Right atrium auricular region (tissue), 2 donors: ENCODE data around the gene ANKH. TPM values are rescaled to one million over a fixed set of nuclear protein-coding genes. Genes with fewer than 3 reads are reported as not detected.

ENCODE experiments used
- DNase-seq: peaks from one replicate; pipeline ENCODE4 v3.0.0-alpha.2; 2019; ENCODE audit warnings: low spot score
- H3K27ac ChIP-seq, 2 donors: fragments of 200-600 bp; sonication (generic); 1 replicate in 1 of 2; 2 replicates in 1 of 2; pipeline ENCODE4 v1.5.1; 2016 to 2019
- H3K27me3 ChIP-seq, 2 donors: fragments of 200-600 bp; sonication (generic); one replicate each; pipeline versions ENCODE4 v1.5.1 to v1.6.0; 2017 to 2019
- H3K36me3 ChIP-seq: fragments of 200-600 bp; sonication (generic); one replicate; pipeline ENCODE4 v1.5.1; 2016
- H3K4me1 ChIP-seq, 2 donors: fragments of 200-600 bp; sonication (generic); one replicate each; pipeline versions ENCODE4 v1.5.1 to v1.6.0; 2017 to 2019
- H3K4me3 ChIP-seq, 2 donors: fragments of 200-600 bp; sonication (generic); 1 replicate in 1 of 2; 2 replicates in 1 of 2; pipeline ENCODE4 v1.5.1; 2017 to 2019; ENCODE audit warnings: mild to moderate bottlenecking in 1 of 2, moderate library complexity in 1 of 2
- H3K9me3 ChIP-seq, 2 donors: fragments of 200-600 bp; sonication (generic); one replicate each; pipeline ENCODE4 v1.5.1; 2019
- CTCF ChIP-seq, 2 donors: fragments of 200-600 bp; sonication (generic); IDR thresholded peaks; one replicate each; pipeline ENCODE4 v1.5.1; 2019; ENCODE audit warnings: antibody characterized with exemption in 2 of 2
- total RNA-seq, 2 donors: library from RNA; depleted of rRNA; stranded (reverse); fragments of >200 nt; gene quantifications; one replicate each; pipeline ENCODE4 v1.1.0, GENCODE V29; 2016

Gene ANKH
- total RNA-seq, 2 donors from 2014 or later: 52.3 to 80.4 TPM

- Histone ChIP-seq H3K27me3 (no peaks in the 10 kb centered on the region), H3K4me3 (no peak overlapping the region), H3K27ac (no peak overlapping the region), H3K4me1 (peaks cover 0 to 29% of the 10 kb centered on the region in 2 donors), H3K9me3 (no peaks in the 10 kb centered on the region), H3K36me3 (peaks cover 8% of the 10 kb centered on the region)
- DNase-seq: no peak
- no peak for TF ChIP-seq CTCF (IDR thresholded peaks at IDR 0.05)
Observed at GRCh38 chr5:14732991-14733390, 138.6 kb downstream of the ANKH start.

- H3K27ac ChIP-seq: no peak overlapping the region
- no peaks in the 10 kb centered on the region for H3K9me3 ChIP-seq
- H3K36me3 ChIP-seq: peaks cover 8% of the 10 kb centered on the region
- H3K4me3 ChIP-seq: no peak overlapping the region
- no peak for DNase-seq
- H3K4me1 ChIP-seq: peaks cover 0 to 24% of the 10 kb centered on the region in 2 donors
- no peaks in the 10 kb centered on the region for H3K27me3 ChIP-seq
- TF ChIP-seq CTCF (IDR thresholded peaks at IDR 0.05): no peak
Observed at GRCh38 chr5:14730881-14731280, 140.7 kb downstream of the ANKH start.

GRCh38 chr5:14730466-14730865 is 141.1 kb downstream of the ANKH start:
- no peak for TF ChIP-seq CTCF (IDR thresholded peaks at IDR 0.05)
- H3K9me3 ChIP-seq: no peaks in the 10 kb centered on the region
- no peak overlapping the region for H3K27ac ChIP-seq
- H3K27me3 ChIP-seq: no peaks in the 10 kb centered on the region
- H3K36me3 ChIP-seq: peaks cover 8% of the 10 kb centered on the region
- H3K4me3 ChIP-seq: no peak overlapping the region
- DNase-seq: no peak
- peaks cover 0 to 20% of the 10 kb centered on the region in 2 donors for H3K4me1 ChIP-seq

- H3K27me3 ChIP-seq: no peaks in the 10 kb centered on the region
- no peak for DNase-seq
- no peaks in the 10 kb centered on the region for H3K9me3 ChIP-seq
- H3K36me3 ChIP-seq: peaks cover 8% of the 10 kb centered on the region
- peaks cover 0 to 19% of the 10 kb centered on the region in 2 donors for H3K4me1 ChIP-seq
- no peak overlapping the region for H3K4me3 ChIP-seq
- no peak overlapping the region for H3K27ac ChIP-seq
- no peak for TF ChIP-seq CTCF (IDR thresholded peaks at IDR 0.05)
Observed at GRCh38 chr5:14729448-14730385, 141.9 kb downstream of the ANKH start.

GRCh38 chr5:14728459-14728938 is 143.1 kb downstream of the ANKH start:
- Histone ChIP-seq H3K4me1 (peaks cover 0 to 19% of the 10 kb centered on the region in 2 donors), H3K9me3 (no peaks in the 10 kb centered on the region), H3K27ac (no peak overlapping the region), H3K4me3 (no peak overlapping the region), H3K27me3 (no peaks in the 10 kb centered on the region), H3K36me3 (peaks cover 8% of the 10 kb centered on the region)
- no peak for DNase-seq
- no peak for TF ChIP-seq CTCF (IDR thresholded peaks at IDR 0.05)
